ENCODE data around the gene ALOX12. TPM values are rescaled to one million over a fixed set of nuclear protein-coding genes. Genes with fewer than 3 reads are reported as not detected.

Gene ALOX12
- polyA plus RNA-seq, 1 donor (not counting 4 experiments of a cell fraction or from before 2014, with no cell fraction given), result 0.35 TPM

GRCh38 chr17:6997171-6997570 is 1.3 kb downstream of the ALOX12 start:
- H3K27me3 ChIP-seq (ENCODE audit: control insufficient read depth, extremely low read depth, insufficient read depth, low read length), result no peaks in the 10 kb centered on the region
- H2AFZ ChIP-seq (ENCODE audit: control insufficient read depth, low read length), result no peak overlapping the region
- no peaks in the 10 kb centered on the region for H3K9me1 ChIP-seq (ENCODE audit: control insufficient read depth, extremely low read depth, insufficient read depth, low read length)
- peaks cover 13 to 17% of the 10 kb centered on the region in 2 experiments for H3K36me3 ChIP-seq (ENCODE audit: control insufficient read depth in 2 of 2, extremely low read depth in 1 of 2, insufficient read depth in 2 of 2, low read length in 2 of 2)
- TF ChIP-seq EZH2 (IDR thresholded peaks at IDR 0.05; ENCODE audit: low read length) (no peak), CTCF (optimal IDR thresholded peaks at IDR 0.05 in 1 of 3, IDR thresholded peaks at IDR 0.05 in 1 of 3, conservative IDR thresholded peaks at IDR 0.05 in 1 of 3; ENCODE audit: extremely low read depth in 1 of 3, insufficient read depth in 2 of 3, low read length in 3 of 3) (no peak)
- no peak overlapping the region for H3K9ac ChIP-seq (ENCODE audit: control insufficient read depth, extremely low read depth, insufficient read depth, low read length)
- H3K4me1 ChIP-seq (ENCODE audit: control insufficient read depth, extremely low read depth, insufficient read depth, low read length), result peaks cover 8% of the 10 kb centered on the region
- no peak for DNase-seq (ENCODE audit: low read depth, low spot score)
- dilution Hi-C loops (cut with MboI; ENCODE audit: extremely low pct_ligation_motif_present, low sequenced_read_pairs), result no loop called here
- FAIRE-seq, result no peak
- no peak overlapping the region for H3K4me3 ChIP-seq (ENCODE audit: control insufficient read depth in 2 of 3, extremely low read depth in 1 of 3, insufficient read depth in 2 of 3, low read depth in 1 of 3, low read length in 3 of 3)
- no peaks in the 10 kb centered on the region for H3K79me2 ChIP-seq (ENCODE audit: control insufficient read depth, insufficient read depth, low read length)
- H3K4me2 ChIP-seq (ENCODE audit: control insufficient read depth, extremely low read depth, insufficient read depth, low read depth, low read length), result no peak overlapping the region
- H4K20me1 ChIP-seq (ENCODE audit: control insufficient read depth, extremely low read depth, insufficient read depth, low read length), result no peaks in the 10 kb centered on the region
- H3K9me3 ChIP-seq (ENCODE audit: control insufficient read depth, low read depth, low read length), result no peaks in the 10 kb centered on the region
- no peak overlapping the region for H3K27ac ChIP-seq (ENCODE audit: control insufficient read depth, insufficient read depth, low read length)

- FAIRE-seq (no peak), DNase-seq (ENCODE audit: low read depth, low spot score) (no peak)
- TF ChIP-seq EZH2 (IDR thresholded peaks at IDR 0.05; ENCODE audit: low read length) (no peak), CTCF (optimal IDR thresholded peaks at IDR 0.05 in 1 of 3, IDR thresholded peaks at IDR 0.05 in 1 of 3, conservative IDR thresholded peaks at IDR 0.05 in 1 of 3; ENCODE audit: extremely low read depth in 1 of 3, insufficient read depth in 2 of 3, low read length in 3 of 3) (no peak)
- peaks cover 4% of the 10 kb centered on the region for H3K79me2 ChIP-seq (ENCODE audit: control insufficient read depth, insufficient read depth, low read length)
- H3K4me1 ChIP-seq (ENCODE audit: control insufficient read depth, extremely low read depth, insufficient read depth, low read length), result peaks cover 8% of the 10 kb centered on the region
- H3K27ac ChIP-seq (ENCODE audit: control insufficient read depth, insufficient read depth, low read length), result no peak overlapping the region
- H3K36me3 ChIP-seq (ENCODE audit: control insufficient read depth in 2 of 2, extremely low read depth in 1 of 2, insufficient read depth in 2 of 2, low read length in 2 of 2), result peaks cover 18 to 23% of the 10 kb centered on the region in 2 experiments
- H4K20me1 ChIP-seq (ENCODE audit: control insufficient read depth, extremely low read depth, insufficient read depth, low read length), result no peaks in the 10 kb centered on the region
- H3K27me3 ChIP-seq (ENCODE audit: control insufficient read depth, extremely low read depth, insufficient read depth, low read length), result no peaks in the 10 kb centered on the region
- H2AFZ ChIP-seq (ENCODE audit: control insufficient read depth, low read length), result no peak overlapping the region
- no peak overlapping the region for H3K9ac ChIP-seq (ENCODE audit: control insufficient read depth, extremely low read depth, insufficient read depth, low read length)
- H3K9me1 ChIP-seq (ENCODE audit: control insufficient read depth, extremely low read depth, insufficient read depth, low read length), result no peaks in the 10 kb centered on the region
- dilution Hi-C loops (cut with MboI; ENCODE audit: extremely low pct_ligation_motif_present, low sequenced_read_pairs), result no loop called here
- H3K4me2 ChIP-seq (ENCODE audit: control insufficient read depth, extremely low read depth, insufficient read depth, low read depth, low read length), result no peak overlapping the region
- H3K4me3 ChIP-seq (ENCODE audit: control insufficient read depth in 2 of 3, extremely low read depth in 1 of 3, insufficient read depth in 2 of 3, low read depth in 1 of 3, low read length in 3 of 3), result no peak overlapping the region
- H3K9me3 ChIP-seq (ENCODE audit: control insufficient read depth, low read depth, low read length), result no peaks in the 10 kb centered on the region
Measured at GRCh38 chr17:6998855-6999508, 3.1 kb downstream of the ALOX12 start.

Data from keratinocyte (primary cell).